BLaER1 treated with 17β-estradiol and CSF1 and Interleukin-3, amounts not matched to agents 10 nM and 100 nM (cell line): Measurements from ENCODE around the gene ZNF765.
"Not testable (repeated sequence)": the region's sequence is repeated elsewhere in the genome, so short reads cannot be mapped to it uniquely, and the experiment has no call there.

Experiments
- H3K27ac ChIP-seq, 11 experiments: shearing (Covaris generic); formaldehyde crosslinking; 2 replicates each; pipeline ENCODE4 v1.8.1; 2022
- H3K27me3 ChIP-seq, 11 experiments: shearing (Covaris generic); formaldehyde crosslinking; 2 replicates each; pipeline ENCODE4 v1.8.1; 2022
- H3K36me3 ChIP-seq, 11 experiments: shearing (Covaris generic); formaldehyde crosslinking; 2 replicates each; pipeline ENCODE4 v1.8.1; 2022
- H3K4me1 ChIP-seq, 10 experiments: shearing (Covaris generic); formaldehyde crosslinking; 2 replicates each; pipeline ENCODE4 v1.8.1; 2022
- H3K4me2 ChIP-seq, 11 experiments: shearing (Covaris generic); formaldehyde crosslinking; 2 replicates each; pipeline ENCODE4 v1.8.1; 2022
- H3K4me3 ChIP-seq, 10 experiments: shearing (Covaris generic); formaldehyde crosslinking; 2 replicates each; pipeline ENCODE4 v1.8.1; 2022
- H3K9ac ChIP-seq, 11 experiments: shearing (Covaris generic); formaldehyde crosslinking; 2 replicates each; pipeline ENCODE4 v1.8.1; 2022
- H3K9me3 ChIP-seq, 11 experiments: shearing (Covaris generic); formaldehyde crosslinking; replicated peaks in 1 of 11; 2 replicates each; pipeline ENCODE4 v1.8.1; 2022
- H4K20me1 ChIP-seq, 11 experiments: shearing (Covaris generic); formaldehyde crosslinking; 2 replicates each; pipeline ENCODE4 v1.8.1; 2022
- Cebpa-rat ChIP-seq, 11 experiments: shearing (Covaris generic); IDR thresholded peaks; 2 replicates each; pipeline ENCODE4 v1.8.1; 2022

ZNF765 gene

DNA sequence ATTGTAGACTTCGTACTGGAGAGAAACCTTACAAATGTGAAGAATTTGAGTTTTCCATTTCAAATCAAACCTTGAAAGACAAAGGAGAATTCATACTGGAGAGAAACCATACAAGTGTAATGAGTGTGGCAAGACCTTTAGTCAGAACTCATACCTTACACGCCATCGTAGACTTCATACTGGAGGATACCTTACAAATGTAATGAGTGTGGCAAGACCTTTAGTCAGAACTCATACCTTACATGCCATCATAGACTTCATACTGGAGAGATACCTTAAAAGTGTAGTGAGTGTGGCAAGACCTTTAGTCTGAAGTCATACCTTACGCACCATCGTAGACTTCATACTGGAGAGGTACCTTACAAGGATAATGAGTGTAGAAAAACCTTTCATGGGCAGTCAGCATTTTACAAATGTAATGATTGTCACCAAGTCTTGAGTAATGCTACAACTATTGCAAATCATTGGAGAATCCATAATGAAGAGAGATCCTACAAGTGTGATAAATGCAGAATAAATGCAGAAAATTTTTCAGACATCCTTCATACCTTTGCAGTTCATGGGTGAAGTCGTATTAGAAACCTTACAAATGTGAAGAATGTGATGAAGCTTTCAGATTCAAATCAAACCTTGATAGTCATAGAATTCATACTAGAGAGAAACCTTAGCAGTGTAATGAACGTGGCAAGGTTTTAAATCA, 14.7 kb downstream of the ZNF765 start:
- Histone ChIP-seq H3K4me1 (no peaks in the 10 kb centered on the region), H3K27me3 (no peaks in the 10 kb centered on the region), H3K36me3 (peaks cover 86 to 92% (median 89%) of the 10 kb centered on the region in 11 experiments), H3K9me3 (peaks cover 88 to 98% (median 93%) of the 10 kb centered on the region in 11 experiments), H3K27ac (no peak overlapping the region), H3K9ac (no peak overlapping the region), H3K4me3 (peak overlapping the region in 6 of 10 experiments; percentile 7 to 41 (median 12); a peak in 7 of 20 replicates), H4K20me1 (no peaks in the 10 kb centered on the region), H3K4me2 (no peak overlapping the region)
- TF ChIP-seq Cebpa-rat (IDR thresholded peaks at IDR 0.05) = no peak

DNA sequence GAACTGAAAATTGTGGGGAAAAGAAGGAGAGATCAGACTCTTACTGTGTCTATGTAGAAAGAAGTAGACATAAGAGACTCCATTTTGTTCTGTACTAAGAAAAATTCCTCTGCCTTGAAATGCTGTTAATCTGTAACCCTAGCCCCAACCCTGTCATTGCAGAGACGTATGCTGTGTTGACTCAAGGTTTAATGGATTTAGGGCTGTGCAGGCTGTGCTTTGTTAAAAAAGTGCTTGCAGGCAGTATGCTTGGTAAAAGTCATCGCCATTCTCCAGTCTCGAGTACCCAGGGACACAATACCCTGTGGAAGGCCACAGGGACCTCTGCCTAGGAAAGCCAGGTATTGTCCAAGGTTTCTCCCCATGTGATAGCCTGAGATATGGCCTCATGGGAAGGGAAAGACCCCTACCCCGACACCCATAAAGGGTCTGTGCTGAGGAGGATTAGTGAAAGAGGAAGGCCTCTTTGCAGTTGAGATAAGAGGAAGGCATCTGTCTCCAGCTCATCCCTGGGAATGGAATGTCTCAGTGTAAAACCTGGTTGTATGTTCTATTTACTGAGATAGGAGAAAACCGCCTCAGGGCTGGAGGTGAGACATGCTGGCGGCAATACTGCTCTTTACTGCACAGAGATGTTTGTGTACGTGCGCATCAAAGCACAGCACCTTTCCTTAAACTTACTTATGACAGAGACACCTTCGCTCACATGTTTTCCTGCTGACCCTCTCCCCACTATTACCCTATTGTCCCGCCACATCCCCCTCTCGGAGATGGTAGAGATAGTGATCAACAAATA, 25.8 kb downstream of the ZNF765 start:
- Histone ChIP-seq H3K9me3 (peaks cover 9 to 31% (median 19%) of the 10 kb centered on the region in 11 experiments; a peak in 20 of 22 replicates), H3K36me3 (peaks cover 0 to 11% (median 0%) of the 10 kb centered on the region in 11 experiments; a peak in 5 of 22 replicates)
- H3K4me1 ChIP-seq, H3K27me3 ChIP-seq, H3K9ac ChIP-seq, H3K4me3 ChIP-seq, H3K4me2 ChIP-seq, H3K27ac ChIP-seq, H4K20me1 ChIP-seq: not testable (repeated sequence)

DNA sequence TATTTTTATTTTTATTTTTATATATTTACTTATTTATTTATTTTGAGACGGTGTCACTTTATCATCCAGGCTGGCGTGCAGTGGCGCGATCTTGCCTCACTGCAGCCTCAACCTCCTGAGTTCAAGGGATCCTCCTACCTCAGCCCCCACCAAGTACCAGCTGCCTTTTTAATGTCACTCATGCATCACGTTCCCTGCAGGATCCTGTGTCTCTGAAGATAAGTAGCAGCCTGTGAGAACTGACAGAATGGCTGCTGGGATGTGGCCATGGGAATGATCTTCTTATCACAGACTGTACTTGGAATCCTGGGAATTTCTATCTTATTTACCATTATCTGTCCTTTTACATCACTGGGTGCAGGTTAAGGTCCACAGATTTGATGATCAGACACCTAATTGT, 27.6 kb downstream of the ZNF765 start:
- Histone ChIP-seq H4K20me1 (no peaks in the 10 kb centered on the region), H3K4me1 (no peaks in the 10 kb centered on the region), H3K36me3 (peaks cover 0 to 6% (median 0%) of the 10 kb centered on the region in 11 experiments; a peak in 3 of 22 replicates), H3K27ac (no peak overlapping the region), H3K4me2 (no peak overlapping the region), H3K4me3 (no peak overlapping the region), H3K9me3 (peaks cover 0 to 13% (median 9%) of the 10 kb centered on the region in 11 experiments; a peak in 12 of 22 replicates), H3K27me3 (no peaks in the 10 kb centered on the region), H3K9ac (no peak overlapping the region)
- TF ChIP-seq Cebpa-rat (IDR thresholded peaks at IDR 0.05) = no peak

DNA sequence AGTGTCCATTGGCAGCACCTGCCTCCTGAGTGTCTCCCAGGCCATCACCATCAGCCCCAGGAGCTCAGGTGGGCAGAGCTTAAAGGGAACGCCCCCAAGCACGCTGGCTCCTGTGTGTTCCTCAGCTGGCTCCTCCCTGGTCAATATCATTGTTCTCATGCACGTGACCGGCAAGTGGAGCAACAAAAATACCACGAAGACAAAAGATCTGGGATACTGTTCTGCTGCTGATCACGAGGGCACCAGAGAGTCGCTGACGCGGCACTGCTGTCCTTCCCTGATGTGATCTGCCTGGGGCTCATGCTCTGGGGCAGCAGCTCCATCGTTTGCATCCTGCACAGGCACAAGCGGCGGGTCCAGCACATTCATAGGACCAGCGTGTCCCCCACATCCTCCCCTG, 28.1 kb downstream of the ZNF765 start:
- H3K27me3 ChIP-seq, H3K9me3 ChIP-seq, H3K4me1 ChIP-seq, H3K9ac ChIP-seq, H4K20me1 ChIP-seq, H3K4me2 ChIP-seq, H3K4me3 ChIP-seq, H3K27ac ChIP-seq, H3K36me3 ChIP-seq: not testable (repeated sequence)

DNA sequence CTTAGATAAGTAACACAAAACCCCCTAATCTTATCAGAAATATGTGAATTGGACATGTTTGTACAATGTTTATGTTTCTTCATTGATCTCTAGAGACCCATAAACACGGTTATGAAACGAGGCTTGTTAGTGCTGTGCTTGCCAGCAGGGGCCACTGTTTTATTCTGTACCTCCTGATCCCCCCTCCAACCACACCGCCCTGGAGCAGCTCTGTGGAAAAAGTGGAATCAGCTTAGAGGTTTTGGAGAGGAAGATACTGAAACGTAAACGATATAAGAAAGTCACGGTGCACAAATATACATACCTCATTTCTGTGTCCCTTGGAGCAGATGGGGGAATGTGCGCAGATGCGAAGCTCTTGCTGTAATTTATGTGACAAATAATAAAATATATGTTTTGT, 28.7 kb downstream of the ZNF765 start:
- not testable (repeated sequence) for H4K20me1 ChIP-seq, H3K36me3 ChIP-seq, H3K9me3 ChIP-seq, H3K27ac ChIP-seq, H3K4me3 ChIP-seq, H3K9ac ChIP-seq, H3K27me3 ChIP-seq, H3K4me1 ChIP-seq, H3K4me2 ChIP-seq

DNA sequence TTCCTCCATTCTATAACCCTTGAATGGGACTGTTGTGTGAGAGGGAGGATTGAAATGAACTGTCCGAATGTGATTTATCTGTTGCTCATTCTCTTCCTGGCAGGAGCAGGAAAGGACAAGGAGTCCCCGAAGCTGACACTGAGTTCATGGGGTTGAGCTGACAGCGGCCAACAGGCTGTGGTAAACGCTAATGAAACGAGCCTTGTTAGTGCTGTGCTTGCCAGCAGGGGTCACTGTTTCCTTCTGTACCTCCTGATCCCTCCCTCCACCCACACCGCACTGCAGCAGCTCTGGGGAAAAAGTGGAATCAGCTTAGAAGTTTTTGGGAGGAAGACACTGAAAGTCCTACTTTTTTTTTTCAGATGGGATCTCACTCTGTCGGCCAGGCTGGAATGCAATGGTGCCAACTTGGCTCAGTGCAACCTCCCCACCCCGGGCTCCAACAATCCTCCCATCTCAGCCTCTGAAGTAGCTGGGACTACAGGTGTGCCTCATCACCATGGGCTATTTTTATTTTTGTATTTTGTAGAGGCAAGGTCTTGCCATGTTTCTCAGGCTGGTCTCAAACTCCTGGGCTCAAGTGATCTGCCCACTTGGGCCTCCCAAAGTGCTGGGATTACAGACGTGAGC, 30.1 kb downstream of the ZNF765 start:
- Histone ChIP-seq H3K9ac (no peak overlapping the region), H3K4me1 (no peaks in the 10 kb centered on the region), H3K4me2 (no peak overlapping the region), H3K27me3 (no peaks in the 10 kb centered on the region), H4K20me1 (no peaks in the 10 kb centered on the region), H3K27ac (no peak overlapping the region), H3K4me3 (no peak overlapping the region), H3K9me3 (no peaks in the 10 kb centered on the region), H3K36me3 (no peaks in the 10 kb centered on the region)
- no peak for TF ChIP-seq Cebpa-rat (IDR thresholded peaks at IDR 0.05)

DNA sequence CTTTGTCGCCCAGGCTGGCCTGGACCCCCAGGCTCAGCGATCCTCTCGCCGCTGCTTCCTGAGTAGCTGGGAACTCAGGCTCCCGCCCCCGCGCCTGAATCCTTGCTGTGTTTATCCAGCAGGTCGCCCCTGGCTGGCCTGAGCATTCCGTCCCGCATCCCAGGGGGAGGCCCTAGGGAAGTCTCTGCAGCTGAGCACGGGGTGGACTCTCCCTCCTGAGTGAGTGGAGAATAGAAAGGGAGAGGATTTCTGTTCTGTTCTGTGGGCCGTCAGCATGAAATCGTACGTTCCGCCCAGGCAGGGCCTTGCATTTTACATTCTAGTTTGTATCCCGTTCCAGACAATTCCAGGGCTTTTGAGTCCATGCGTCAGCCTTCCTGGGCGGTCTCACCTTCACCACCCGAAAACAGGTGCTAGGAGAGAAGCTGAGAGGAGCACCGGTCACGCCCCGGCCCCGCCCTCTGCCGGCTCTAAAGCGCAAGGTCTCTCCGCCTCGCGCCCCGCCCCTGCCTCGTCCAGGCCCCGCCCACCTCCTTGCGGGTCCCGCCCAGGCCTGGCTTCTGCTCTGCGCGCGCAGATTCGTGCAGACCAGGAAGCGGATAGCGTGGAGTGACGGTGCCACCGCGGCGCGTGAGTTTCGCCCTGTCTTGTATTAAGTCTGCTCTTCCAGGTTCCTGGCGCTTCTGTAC, 36.6 kb downstream of the ZNF765 start, which contains the start of gene ZNF761:
TSS of gene ZNF761 (plus strand) at position 586 of the 689 bp plus-strand sequence. CDS start 15,285 bp downstream, outside the sequence.
- Histone ChIP-seq H3K4me1 (peaks cover 10 to 17% (median 15%) of the 10 kb centered on the region in 10 experiments; a peak in 17 of 20 replicates), H3K4me2 (peak within 1 kb of the TSS; percentile 78 to 95 (median 87)), H3K27ac (peak within 1 kb of the TSS; percentile 79 to 89 (median 86)), H3K9ac (peak within 1 kb of the TSS; percentile 85 to 96 (median 92)), H4K20me1 (peaks cover 0 to 5% (median 0%) of the 10 kb centered on the region in 11 experiments; a peak in 4 of 22 replicates), H3K4me3 (peak within 1 kb of the TSS; percentile 78 to 95 (median 92)), H3K36me3 (peaks cover 31 to 34% (median 32%) of the 10 kb centered on the region in 11 experiments), H3K9me3 (peaks cover 20 to 33% (median 28%) of the 10 kb centered on the region in 11 experiments; a peak in 21 of 22 replicates), H3K27me3 (no peaks in the 10 kb centered on the region)
- TF ChIP-seq Cebpa-rat (IDR thresholded peaks at IDR 0.05) = no peak

DNA sequence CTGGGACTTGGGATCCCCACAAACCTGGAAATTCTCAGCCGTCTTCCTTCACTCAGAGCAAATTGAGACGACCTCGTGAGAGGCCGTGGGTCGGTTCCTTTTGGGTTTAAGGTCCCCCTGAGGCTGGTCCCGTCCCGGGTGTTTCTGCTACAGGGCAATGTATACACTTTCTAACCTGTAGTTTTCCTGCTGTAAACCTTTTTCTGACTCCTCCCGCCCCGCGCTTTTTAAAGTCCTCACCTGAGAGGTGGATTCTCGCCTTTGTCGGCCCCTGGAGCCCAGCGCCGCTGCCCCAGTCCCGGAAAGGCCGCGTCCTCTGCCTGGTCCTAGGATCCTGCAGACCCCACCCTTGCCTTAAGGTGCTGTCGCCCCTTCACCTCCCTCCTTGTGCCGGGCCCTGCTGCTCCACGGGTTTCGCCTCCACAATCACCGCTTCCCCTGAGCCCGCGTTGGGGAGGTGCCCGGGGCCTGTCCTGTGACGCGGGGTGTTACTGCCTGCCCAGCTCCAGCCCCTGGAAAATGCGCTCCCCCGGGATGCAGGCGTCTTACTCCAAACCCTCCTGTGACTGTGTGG, 37.2 kb downstream of the ZNF765 start:
- peak overlapping the region; percentile 79 to 89 (median 86) for H3K27ac ChIP-seq
- H3K9me3 ChIP-seq = peaks cover 26 to 39% (median 33%) of the 10 kb centered on the region in 11 experiments; a peak in 21 of 22 replicates
- H4K20me1 ChIP-seq = peaks cover 0 to 9% (median 0%) of the 10 kb centered on the region in 11 experiments; a peak in 4 of 22 replicates
- peak overlapping the region; percentile 85 to 96 (median 92) for H3K9ac ChIP-seq
- peaks cover 37 to 40% (median 38%) of the 10 kb centered on the region in 11 experiments for H3K36me3 ChIP-seq
- no peaks in the 10 kb centered on the region for H3K27me3 ChIP-seq
- peak overlapping the region; percentile 78 to 95 (median 92) for H3K4me3 ChIP-seq
- H3K4me2 ChIP-seq = peak overlapping the region; percentile 73 to 95 (median 83)
- peaks cover 10 to 17% (median 15%) of the 10 kb centered on the region in 10 experiments; a peak in 17 of 20 replicates for H3K4me1 ChIP-seq
- no peak for TF ChIP-seq Cebpa-rat (IDR thresholded peaks at IDR 0.05)

DNA sequence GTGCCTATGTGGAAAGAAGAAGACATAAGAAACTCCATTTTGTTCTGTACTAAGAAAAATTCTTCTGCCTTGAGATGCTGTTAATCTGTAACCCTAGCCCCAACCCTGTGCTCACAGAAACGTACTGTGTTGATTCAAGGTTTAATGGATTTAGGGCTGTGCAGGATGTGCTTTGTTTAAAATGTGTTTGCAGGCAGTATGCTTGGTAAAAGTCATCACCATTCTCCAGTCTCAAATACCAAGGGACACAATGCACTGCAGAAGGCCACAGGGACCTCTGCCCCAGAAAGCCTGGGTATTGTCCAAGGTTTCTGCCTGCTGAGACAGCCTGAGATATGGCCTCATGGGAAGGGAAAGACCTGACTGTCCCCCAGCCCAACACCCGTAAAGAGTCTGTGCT, 48.9 kb downstream of the ZNF765 start:
- peaks cover 87 to 98% (median 92%) of the 10 kb centered on the region in 11 experiments for H3K36me3 ChIP-seq

DNA sequence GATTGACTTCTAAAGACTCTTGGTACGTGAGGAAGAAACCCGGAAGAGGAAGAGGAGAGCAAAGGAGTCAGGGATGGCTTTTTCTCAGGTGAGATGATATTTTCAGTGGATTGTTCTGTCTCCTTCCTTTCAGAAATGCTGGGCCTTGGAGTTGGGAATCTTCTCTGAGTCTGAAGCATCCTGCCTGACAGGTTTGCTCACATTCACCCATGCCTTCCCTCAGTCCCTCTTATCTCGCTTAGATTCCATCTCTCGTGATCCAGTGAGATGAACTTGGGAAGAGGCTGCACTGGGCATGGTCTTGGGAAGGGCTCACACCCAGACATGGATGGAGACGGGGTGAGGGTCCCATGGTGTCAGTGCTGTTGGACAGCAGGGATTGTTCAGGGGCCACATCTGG, 52.2 kb downstream of the ZNF765 start:
- H3K4me3 ChIP-seq, H3K4me1 ChIP-seq, H3K27me3 ChIP-seq, H3K4me2 ChIP-seq, H3K9ac ChIP-seq, H3K27ac ChIP-seq, H4K20me1 ChIP-seq: not testable (repeated sequence)
- peaks cover 93 to 99% (median 96%) of the 10 kb centered on the region in 11 experiments for H3K36me3 ChIP-seq
- peaks cover 69 to 99% (median 89%) of the 10 kb centered on the region in 11 experiments for H3K9me3 ChIP-seq

More for the DNA sequence above, 48.9 kb downstream of the ZNF765 start:
- not testable (repeated sequence) for H3K4me1 ChIP-seq, H3K4me2 ChIP-seq, H3K27ac ChIP-seq, H3K9ac ChIP-seq, H3K27me3 ChIP-seq, H4K20me1 ChIP-seq
- peaks cover 65 to 99% (median 90%) of the 10 kb centered on the region in 11 experiments for H3K9me3 ChIP-seq
- peak overlapping the region in 1 of 10 experiments; percentile 42; a peak in 1 of 20 replicates for H3K4me3 ChIP-seq
